Testis (tissue), 3 donors: ENCODE measurements around the gene ARID5A. TPM values are rescaled to one million over a fixed set of nuclear protein-coding genes. Genes with fewer than 3 reads are reported as not detected.

Experiments used
- DNase-seq: peaks from one replicate; pipeline ENCODE4 v3.0.0-alpha.2; 2019
- H3K27ac ChIP-seq, 2 donors: fragments of 200-600 bp; sonication (generic); one replicate each; pipeline ENCODE4 v1.5.1; 2019
- H3K27me3 ChIP-seq: fragments of 200-600 bp; sonication (generic); one replicate; pipeline ENCODE4 v1.5.1; 2019
- H3K36me3 ChIP-seq: fragments of 200-600 bp; sonication (generic); one replicate; pipeline ENCODE4 v1.5.1; 2017; ENCODE audit warnings: low read depth; ENCODE audit errors: missing control alignments
- H3K4me1 ChIP-seq: fragments of 200-600 bp; sonication (generic); one replicate; pipeline ENCODE4 v1.5.1; 2019
- H3K4me3 ChIP-seq, 2 donors: fragments of 200-600 bp; sonication (generic); one replicate each; pipeline ENCODE4 v1.5.1; 2017 to 2019
- H3K9me3 ChIP-seq: fragments of 200-600 bp; sonication (generic); one replicate; pipeline ENCODE4 v1.5.1; 2017
- POLR2A ChIP-seq: fragments of 450-650 bp; IDR thresholded peaks from one replicate; pipeline ENCODE4 v1.6.1; 2017; ENCODE audit warnings: antibody characterized with exemption, mild to moderate bottlenecking, moderate library complexity
- WGBS, 2 donors: methylation state at CpG; one replicate each; pipeline ENCODE4 v1.1.5; 2018; 5-methylcytosine and 5-hydroxymethylcytosine counted together
- intact Hi-C: fragments of 100-400 bp; cut with DNase I; formaldehyde crosslinking; loops from one replicate; pipeline ENCODE4 v1.15.1; 2023; ENCODE audit warnings: low total_unique reads
- polyA plus RNA-seq: library from polyadenylated mRNA; stranded (reverse); fragments of 350-450 nt; fragmentation: Illumina TruSeq; extraction: RNeasy Lipid Tissue Mini Kit (QIAGEN cat#74804); gene quantifications from one replicate; pipeline ENCODE4 v1.2.3, GENCODE V29; 2014; ENCODE audit warnings: low read depth, low replicate concordance; ENCODE audit not compliant: insufficient read depth
- total RNA-seq, 2 donors: library from RNA; depleted of rRNA; stranded (reverse); fragments of >200 nt; gene quantifications; one replicate each; pipeline ENCODE4 v1.2.3, GENCODE V29; 2016
- TF ChIP-seq, protein P1 (sequence below), 3 experiments: fragments of 450-650 bp in 2 of 3; fragments of 200-600 bp in 1 of 3; sonication (generic) in 1 of 3; IDR thresholded peaks; one replicate each; pipeline ENCODE4 v1.5.1; 2016 to 2019; ENCODE audit warnings: antibody characterized with exemption in 3 of 3, mild to moderate bottlenecking in 2 of 3, moderate library complexity in 1 of 3

Gene ARID5A
- total and polyA plus RNA-seq, 3 donors from 2014 or later: 20.1 to 33.7 (median 31.7) TPM

DNA sequence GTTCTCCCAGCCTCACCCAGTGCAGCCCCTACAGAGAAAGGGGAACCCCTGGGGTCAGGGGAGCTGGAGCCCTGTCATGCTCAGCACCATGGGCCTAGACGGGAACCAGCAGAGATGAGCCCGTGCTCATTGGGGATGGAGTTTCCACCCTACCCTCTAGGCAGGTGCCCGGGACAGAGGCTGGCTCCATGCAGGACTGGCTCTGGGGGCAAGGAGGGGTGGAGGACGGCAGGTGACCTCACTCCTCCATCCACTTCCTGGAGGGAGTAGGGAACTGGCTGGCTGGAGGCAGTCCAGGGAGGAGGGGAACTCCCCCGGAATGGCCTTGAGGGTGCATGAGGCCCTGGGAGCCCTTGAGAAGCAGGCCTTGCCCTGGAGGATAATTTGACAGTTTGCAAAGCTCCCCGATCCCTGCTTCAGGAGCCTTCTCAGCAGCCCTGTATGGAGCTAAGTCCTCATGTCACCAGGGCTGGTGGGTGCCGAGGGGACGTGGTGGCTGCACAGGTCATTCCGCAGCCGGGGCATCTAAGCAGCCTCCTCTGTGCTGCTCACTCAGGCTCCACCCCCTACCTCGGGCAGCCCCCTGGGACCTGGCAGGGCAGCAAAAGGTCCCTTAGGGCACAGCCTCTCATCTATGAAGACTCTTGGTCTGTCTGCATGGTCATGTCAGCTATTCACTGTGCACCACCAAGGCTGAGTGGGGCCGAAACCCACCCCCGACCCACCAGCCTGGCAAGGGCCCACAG is 33.5 kb upstream of the ARID5A start:
- Histone ChIP-seq H3K4me3 (no peak overlapping the region), H3K9me3 (no peaks in the 10 kb centered on the region), H3K4me1 (peaks cover 29% of the 10 kb centered on the region), H3K36me3 (no peaks in the 10 kb centered on the region), H3K27ac (no peak overlapping the region), H3K27me3 (no peaks in the 10 kb centered on the region)
- peak; percentile 85 for DNase-seq
- WGBS, 2 donors: 55 to 57% methylated on average over 5 to 13 of the region's 13 CpGs
- intact Hi-C loops: loop anchor here (10.0 kb wide), 1 partner anchor 98 kb away; no protein-coding TSS in a partner anchor
- TF ChIP-seq, protein P1, sequence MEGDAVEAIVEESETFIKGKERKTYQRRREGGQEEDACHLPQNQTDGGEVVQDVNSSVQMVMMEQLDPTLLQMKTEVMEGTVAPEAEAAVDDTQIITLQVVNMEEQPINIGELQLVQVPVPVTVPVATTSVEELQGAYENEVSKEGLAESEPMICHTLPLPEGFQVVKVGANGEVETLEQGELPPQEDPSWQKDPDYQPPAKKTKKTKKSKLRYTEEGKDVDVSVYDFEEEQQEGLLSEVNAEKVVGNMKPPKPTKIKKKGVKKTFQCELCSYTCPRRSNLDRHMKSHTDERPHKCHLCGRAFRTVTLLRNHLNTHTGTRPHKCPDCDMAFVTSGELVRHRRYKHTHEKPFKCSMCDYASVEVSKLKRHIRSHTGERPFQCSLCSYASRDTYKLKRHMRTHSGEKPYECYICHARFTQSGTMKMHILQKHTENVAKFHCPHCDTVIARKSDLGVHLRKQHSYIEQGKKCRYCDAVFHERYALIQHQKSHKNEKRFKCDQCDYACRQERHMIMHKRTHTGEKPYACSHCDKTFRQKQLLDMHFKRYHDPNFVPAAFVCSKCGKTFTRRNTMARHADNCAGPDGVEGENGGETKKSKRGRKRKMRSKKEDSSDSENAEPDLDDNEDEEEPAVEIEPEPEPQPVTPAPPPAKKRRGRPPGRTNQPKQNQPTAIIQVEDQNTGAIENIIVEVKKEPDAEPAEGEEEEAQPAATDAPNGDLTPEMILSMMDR (IDR thresholded peaks at IDR 0.05): no peak
- no peak for TF ChIP-seq POLR2A

- no peaks in the 10 kb centered on the region for H3K36me3 ChIP-seq
- no peak overlapping the region for H3K4me3 ChIP-seq
- no peak for DNase-seq
- no peak overlapping the region for H3K27ac ChIP-seq
- H3K27me3 ChIP-seq: no peaks in the 10 kb centered on the region
- WGBS, 2 donors: 60 to 65% methylated on average over 2 to 11 of the region's 12 CpGs
- H3K9me3 ChIP-seq: no peaks in the 10 kb centered on the region
- TF ChIP-seq POLR2A: no peak
- TF ChIP-seq, protein P1 (IDR thresholded peaks at IDR 0.05): no peak
- intact Hi-C loops: loop anchor here (10.0 kb wide), 1 partner anchor 99 kb away; no protein-coding TSS in a partner anchor
- H3K4me1 ChIP-seq: peaks cover 29% of the 10 kb centered on the region
These were observed 32.8 kb upstream of the ARID5A start for GRCh38 chr2:96503637-96504243.

DNA sequence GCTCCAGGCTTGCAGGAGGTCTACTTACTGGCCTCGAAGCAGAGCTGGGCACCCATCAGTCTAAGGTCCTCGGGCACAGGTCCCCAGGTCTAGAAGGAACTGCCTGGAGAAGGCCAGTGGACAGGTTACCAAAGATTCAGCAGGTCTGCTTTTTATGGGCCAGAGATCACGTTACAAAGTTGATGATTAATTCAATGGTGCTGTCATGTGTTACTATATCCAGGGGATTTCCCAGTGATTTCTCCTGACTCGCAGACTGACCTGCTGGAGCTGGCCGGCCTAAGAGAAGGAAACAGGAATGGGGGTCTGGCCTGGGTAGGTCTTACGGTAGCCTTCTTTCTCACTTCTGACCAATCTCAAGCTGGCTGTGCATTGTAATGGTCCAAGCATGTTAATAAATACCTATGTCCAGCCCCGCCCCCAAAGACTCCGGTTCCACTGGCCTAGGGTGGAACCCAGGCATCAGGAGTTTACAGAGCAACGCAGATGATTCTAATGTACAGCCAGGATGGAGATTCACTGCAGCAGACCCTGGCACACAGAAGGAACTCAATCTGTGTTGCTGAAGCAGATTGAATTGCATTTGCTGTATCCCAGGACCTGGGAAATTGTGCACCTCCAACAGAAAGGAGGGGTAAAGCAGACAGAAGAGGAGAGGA is 31.2 kb upstream of the ARID5A start, which contains the start of gene NEURL3:
TSS of gene NEURL3 (minus strand) at position 127 of the 659 bp plus-strand sequence. CDS start at position 56, 71 bp downstream.
- H3K36me3 ChIP-seq: no peaks in the 10 kb centered on the region
- 63 to 73% methylated on average over 5 to 9 of the region's 9 CpGs for WGBS, 2 donors
- no peak within 1 kb of the TSS for H3K27ac ChIP-seq
- no peak for TF ChIP-seq POLR2A
- TF ChIP-seq, protein P1 (IDR thresholded peaks at IDR 0.05): no peak
- intact Hi-C loops: loop anchor here (10.0 kb wide), 1 partner anchor 101 kb away; no protein-coding TSS in a partner anchor
- DNase-seq: no peak
- H3K4me1 ChIP-seq: peaks cover 29% of the 10 kb centered on the region
- H3K27me3 ChIP-seq: no peaks in the 10 kb centered on the region
- H3K4me3 ChIP-seq: no peak within 1 kb of the TSS
- no peaks in the 10 kb centered on the region for H3K9me3 ChIP-seq

DNA sequence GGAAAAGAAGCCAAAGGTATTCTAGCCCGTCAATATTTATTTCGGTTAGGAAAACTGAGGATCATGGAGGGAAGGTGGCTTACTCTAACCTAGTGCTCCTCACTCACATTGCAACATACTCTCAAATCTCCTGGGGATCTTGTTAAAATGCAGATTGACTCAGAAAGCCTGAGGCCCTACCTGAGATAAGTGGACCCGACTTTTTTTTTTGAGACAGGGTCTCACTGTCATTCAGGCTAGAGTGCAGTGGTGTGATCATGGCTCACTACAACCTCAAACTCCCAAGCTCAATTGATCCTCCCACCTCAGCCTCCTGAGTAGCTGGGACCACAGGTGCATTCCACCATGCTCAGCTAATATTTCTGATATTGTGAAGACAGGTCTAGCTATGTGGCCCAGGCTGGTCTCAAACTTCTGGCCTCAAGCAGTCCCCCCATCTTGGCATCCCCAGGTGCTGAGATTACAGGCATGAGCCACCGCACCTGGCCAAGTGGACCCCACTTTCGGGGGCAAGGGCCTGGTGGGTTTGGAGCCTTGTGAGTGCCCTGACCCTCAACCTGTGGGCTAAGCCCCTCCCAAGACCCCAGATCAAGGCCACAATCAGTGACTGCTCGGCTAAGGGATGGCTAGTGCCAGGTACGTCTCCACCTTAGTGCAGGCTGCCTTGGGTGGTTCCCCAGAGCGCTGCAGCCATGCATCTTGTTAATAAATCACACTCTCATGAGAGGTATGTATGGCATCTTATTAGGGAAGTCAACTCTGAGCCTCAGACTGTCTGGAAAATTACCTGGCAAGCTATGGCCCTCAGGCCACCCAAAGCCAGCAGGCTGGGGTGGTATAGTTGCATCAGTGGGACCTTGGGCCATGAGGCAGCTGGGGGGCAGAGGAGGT is 30.3 kb upstream of the ARID5A start:
- H3K4me3 ChIP-seq: no peak overlapping the region
- DNase-seq: no peak
- TF ChIP-seq POLR2A: no peak
- TF ChIP-seq, protein P1 (IDR thresholded peaks at IDR 0.05): no peak
- H3K27me3 ChIP-seq: no peaks in the 10 kb centered on the region
- no peak overlapping the region for H3K27ac ChIP-seq
- H3K4me1 ChIP-seq: peaks cover 29% of the 10 kb centered on the region
- no peaks in the 10 kb centered on the region for H3K9me3 ChIP-seq
- WGBS, 2 donors: 91 to 96% methylated on average over 3 to 8 of the region's 8 CpGs
- intact Hi-C loops: loop anchor here (10.0 kb wide), 1 partner anchor 101 kb away; no protein-coding TSS in a partner anchor
- no peaks in the 10 kb centered on the region for H3K36me3 ChIP-seq
